ENCODE results near the gene IGFBPL1. TPM values are rescaled to one million over a fixed set of nuclear protein-coding genes. Genes with fewer than 3 reads are reported as not detected.

The IGFBPL1 gene
- total and polyA plus RNA-seq, 8 donors, result 1.2 to 5.9 (median 1.6) TPM

DNA sequence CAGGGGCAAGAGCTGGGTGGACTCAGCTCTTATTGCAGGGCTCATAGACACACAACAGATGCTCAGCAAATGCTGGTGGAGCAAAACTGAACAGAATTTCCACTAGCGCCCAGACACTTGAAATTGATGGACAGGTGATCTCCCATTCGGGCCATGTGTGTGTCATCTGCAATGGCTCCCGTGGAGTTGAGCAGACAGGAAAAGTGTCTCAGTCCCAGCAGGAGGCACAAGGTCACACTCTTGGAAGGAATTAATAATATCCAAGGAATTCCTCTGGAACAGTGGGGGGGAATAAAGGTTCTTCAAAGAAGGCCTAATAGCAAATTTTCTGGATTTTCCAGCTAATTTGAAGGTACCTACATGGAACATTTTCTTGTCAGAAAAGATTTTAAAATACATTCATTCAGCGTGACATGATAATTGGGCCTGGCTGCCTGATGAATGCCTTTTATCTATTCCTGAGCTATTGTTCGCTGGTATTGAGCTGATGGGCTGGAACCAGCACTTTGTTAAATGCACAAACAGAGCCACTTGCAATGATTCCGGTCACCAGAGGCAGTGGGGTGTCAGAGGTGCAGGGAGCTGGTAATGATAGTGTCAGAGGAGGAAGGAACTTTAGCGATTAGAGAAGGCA is 63.3 kb downstream of the IGFBPL1 start:
- intact Hi-C loops (cut with DNase I), result loop anchor here in 1 of 2 donors (10.0 kb wide), 1 partner anchor 446 kb away; no protein-coding TSS in a partner anchor
- no peak for ATAC-seq
- H3K4me3 ChIP-seq, result no peak overlapping the region
- no peaks in the 10 kb centered on the region for H3K27me3 ChIP-seq
- H3K4me1 ChIP-seq, result peaks cover 3 to 10% of the 10 kb centered on the region in 2 donors
- H3K9me3 ChIP-seq, result no peaks in the 10 kb centered on the region
- TF ChIP-seq, protein P1, sequence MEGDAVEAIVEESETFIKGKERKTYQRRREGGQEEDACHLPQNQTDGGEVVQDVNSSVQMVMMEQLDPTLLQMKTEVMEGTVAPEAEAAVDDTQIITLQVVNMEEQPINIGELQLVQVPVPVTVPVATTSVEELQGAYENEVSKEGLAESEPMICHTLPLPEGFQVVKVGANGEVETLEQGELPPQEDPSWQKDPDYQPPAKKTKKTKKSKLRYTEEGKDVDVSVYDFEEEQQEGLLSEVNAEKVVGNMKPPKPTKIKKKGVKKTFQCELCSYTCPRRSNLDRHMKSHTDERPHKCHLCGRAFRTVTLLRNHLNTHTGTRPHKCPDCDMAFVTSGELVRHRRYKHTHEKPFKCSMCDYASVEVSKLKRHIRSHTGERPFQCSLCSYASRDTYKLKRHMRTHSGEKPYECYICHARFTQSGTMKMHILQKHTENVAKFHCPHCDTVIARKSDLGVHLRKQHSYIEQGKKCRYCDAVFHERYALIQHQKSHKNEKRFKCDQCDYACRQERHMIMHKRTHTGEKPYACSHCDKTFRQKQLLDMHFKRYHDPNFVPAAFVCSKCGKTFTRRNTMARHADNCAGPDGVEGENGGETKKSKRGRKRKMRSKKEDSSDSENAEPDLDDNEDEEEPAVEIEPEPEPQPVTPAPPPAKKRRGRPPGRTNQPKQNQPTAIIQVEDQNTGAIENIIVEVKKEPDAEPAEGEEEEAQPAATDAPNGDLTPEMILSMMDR (IDR thresholded peaks at IDR 0.05), result no peak
- no peaks in the 10 kb centered on the region for H3K36me3 ChIP-seq
- no peak overlapping the region for H3K27ac ChIP-seq
- DNase-seq, result no peak

DNA sequence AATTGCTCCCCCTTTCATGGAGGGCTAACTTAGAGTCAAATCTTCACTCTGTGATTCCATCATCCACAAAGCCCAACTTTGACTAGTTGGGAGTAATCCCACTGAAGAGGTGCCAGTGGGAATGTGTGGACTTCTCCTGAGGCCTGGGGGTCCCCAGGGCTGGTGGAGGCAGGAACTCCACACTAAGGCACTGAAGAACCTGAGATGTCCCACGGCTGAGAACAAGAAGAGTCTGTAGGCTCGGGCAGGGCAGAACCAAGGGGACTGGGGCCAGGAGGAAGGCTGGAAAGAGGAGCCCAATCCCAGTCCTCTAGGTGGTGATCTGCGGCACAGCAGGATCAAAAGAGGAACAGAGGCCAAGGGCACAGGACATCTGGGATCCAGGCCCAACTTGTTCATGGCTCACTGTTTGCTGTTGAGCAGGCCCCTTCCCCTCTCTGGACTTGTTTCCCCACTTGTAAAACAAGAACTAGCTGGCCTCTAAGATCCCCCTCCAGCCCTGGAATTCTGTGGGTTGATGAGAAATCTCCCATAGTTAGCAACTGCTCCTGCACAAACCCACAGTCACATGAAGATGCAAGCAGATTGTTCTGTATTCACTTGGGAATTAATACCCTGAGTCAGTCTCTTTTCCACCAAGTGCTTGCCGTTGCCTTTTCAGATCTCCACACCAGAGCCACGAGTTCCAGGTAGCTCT is 64.4 kb downstream of the IGFBPL1 start:
- Histone ChIP-seq H3K27ac (no peak overlapping the region), H3K4me1 (peaks cover 3 to 10% of the 10 kb centered on the region in 2 donors), H3K27me3 (no peaks in the 10 kb centered on the region), H3K4me3 (no peak overlapping the region), H3K9me3 (no peaks in the 10 kb centered on the region), H3K36me3 (no peaks in the 10 kb centered on the region)
- intact Hi-C loops (cut with DNase I), result loop anchor here in 1 of 2 donors (10.0 kb wide), 1 partner anchor 445 kb away; no protein-coding TSS in a partner anchor
- DNase-seq (no peak), ATAC-seq (no peak)
- TF ChIP-seq, protein P1 (IDR thresholded peaks at IDR 0.05), result no peak

DNA sequence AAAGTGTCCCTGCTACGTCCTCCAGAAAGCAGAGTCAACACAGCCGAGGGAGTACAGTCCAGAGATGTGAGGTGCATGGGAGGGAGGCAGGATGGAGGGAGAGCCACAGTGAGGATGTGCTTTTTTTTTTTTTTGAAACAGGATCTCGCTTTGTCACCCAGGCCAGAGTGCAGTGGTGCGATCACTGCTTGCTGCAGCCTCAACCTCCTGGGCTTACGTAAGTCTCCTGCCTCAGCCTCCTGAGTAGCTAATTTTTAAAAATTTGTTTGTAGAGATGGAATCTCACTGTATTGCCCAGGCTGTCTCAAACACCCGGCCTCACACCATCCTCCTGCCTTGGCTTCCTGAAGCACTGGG is 65.0 kb downstream of the IGFBPL1 start:
- DNase-seq, result no peak
- H3K36me3 ChIP-seq, result no peaks in the 10 kb centered on the region
- H3K9me3 ChIP-seq, result no peaks in the 10 kb centered on the region
- no peak overlapping the region for H3K27ac ChIP-seq
- H3K27me3 ChIP-seq, result no peaks in the 10 kb centered on the region
- intact Hi-C loops (cut with DNase I), result no loop called here
- TF ChIP-seq, protein P1 (IDR thresholded peaks at IDR 0.05), result no peak
- peaks cover 3 to 10% of the 10 kb centered on the region in 2 donors for H3K4me1 ChIP-seq
- no peak overlapping the region for H3K4me3 ChIP-seq
- ATAC-seq, result no peak

DNA sequence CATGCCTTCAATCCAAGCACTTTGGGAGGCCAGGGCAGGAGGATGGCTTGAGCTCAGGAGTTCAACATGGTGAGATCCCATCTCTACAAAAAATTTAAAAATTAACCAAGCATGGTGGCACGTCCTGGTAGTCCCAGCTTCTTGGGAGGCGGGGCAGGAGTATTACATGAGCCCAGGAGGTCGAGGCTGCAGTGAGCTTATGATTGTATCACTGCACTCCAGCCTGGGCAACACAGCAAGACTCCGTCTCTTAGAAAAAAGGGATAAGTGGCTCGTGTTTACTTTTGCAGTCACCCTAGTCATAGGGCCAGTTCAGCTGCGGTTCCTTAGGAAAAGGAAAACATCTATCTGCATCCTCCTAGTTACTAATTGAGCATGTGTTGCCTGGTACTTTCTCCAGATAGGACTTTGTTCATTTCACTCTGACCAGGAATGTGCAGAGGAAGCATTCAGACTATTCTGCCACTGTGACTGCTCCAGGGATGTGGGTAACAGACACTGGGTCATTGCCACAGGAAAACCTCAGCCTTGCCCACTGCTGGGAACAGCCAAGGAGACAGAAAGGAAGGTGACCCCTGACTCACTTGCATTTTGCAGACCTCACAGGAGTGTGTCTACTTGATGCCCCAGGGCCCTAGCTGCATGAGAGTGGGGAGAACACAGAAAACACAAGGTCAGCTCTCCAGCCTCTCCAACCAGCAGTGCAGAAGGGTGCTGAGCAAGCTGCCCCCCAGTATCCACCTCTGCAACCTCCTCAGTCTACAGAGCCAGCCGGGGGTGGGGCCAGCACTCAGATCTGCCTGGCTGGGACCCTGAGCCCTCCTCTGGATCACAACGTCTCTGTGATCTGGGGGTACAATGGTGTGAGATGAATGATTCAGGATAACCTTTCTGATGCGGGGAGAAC is 65.6 kb downstream of the IGFBPL1 start:
- Histone ChIP-seq H3K36me3 (no peaks in the 10 kb centered on the region), H3K4me3 (no peak overlapping the region), H3K9me3 (no peaks in the 10 kb centered on the region), H3K27me3 (no peaks in the 10 kb centered on the region), H3K4me1 (peaks cover 3 to 10% of the 10 kb centered on the region in 2 donors), H3K27ac (no peak overlapping the region)
- ATAC-seq (no peak), DNase-seq (no peak)
- intact Hi-C loops (cut with DNase I), result no loop called here
- TF ChIP-seq, protein P1 (IDR thresholded peaks at IDR 0.05), result no peak
